ENCODE measurements around the gene PAX5. TPM values are rescaled to one million over a fixed set of nuclear protein-coding genes. Genes with fewer than 3 reads are reported as not detected.

The PAX5 gene
- total RNA-seq, 4 donors from 2014 or later, result not detected

DNA sequence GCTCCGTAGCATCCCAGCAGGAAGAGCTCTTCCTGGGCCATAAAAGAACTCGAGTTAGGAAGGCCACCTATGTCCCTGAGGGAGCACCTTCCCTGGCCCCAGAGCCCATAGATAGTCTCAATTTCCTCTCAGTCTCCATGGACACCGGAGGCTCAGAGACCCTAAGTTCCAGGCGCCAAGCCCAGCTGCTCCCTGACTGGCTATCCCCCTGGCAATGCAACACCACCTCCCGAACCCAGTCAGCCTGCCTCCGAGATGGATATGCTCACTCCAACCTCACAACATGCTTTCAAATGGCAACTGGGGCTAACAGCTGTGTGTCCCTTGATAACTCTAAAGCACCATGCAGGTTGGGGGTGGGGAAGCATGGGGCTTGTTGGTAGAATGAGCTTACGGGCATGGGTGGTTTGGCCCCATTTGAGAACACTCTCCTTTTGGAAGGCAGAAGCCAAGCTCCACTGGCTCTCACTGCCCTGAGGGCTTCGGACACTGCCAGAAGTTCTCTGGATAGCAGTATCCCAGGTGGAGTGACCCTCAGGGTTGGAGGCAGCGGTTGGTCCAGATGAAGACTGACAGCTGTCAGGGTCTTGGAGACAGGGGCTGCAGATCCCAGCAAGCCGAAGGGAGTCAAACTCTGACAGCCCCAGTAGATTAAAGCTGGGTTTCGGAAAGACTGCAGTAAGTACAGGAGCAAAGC lies 165.3 kb downstream of the PAX5 start:
- peaks cover 0 to 41% of the 10 kb centered on the region in 2 donors for H3K27me3 ChIP-seq
- H3K4me3 ChIP-seq, result no peak overlapping the region
- H3K4me1 ChIP-seq, result peaks cover 0 to 5% (median 0%) of the 10 kb centered on the region in 4 donors
- H3K27ac ChIP-seq, result no peak overlapping the region
- 63 to 68% methylated on average over 11 of the region's 11 CpGs for WGBS, 2 donors
- DNase-seq (ENCODE audit: low spot score in 2 of 2), result no peak
- TF ChIP-seq EP300 (IDR thresholded peaks at IDR 0.05) (no peak), POLR2A (IDR thresholded peaks at IDR 0.05) (no peak)
- TF ChIP-seq, protein P1, sequence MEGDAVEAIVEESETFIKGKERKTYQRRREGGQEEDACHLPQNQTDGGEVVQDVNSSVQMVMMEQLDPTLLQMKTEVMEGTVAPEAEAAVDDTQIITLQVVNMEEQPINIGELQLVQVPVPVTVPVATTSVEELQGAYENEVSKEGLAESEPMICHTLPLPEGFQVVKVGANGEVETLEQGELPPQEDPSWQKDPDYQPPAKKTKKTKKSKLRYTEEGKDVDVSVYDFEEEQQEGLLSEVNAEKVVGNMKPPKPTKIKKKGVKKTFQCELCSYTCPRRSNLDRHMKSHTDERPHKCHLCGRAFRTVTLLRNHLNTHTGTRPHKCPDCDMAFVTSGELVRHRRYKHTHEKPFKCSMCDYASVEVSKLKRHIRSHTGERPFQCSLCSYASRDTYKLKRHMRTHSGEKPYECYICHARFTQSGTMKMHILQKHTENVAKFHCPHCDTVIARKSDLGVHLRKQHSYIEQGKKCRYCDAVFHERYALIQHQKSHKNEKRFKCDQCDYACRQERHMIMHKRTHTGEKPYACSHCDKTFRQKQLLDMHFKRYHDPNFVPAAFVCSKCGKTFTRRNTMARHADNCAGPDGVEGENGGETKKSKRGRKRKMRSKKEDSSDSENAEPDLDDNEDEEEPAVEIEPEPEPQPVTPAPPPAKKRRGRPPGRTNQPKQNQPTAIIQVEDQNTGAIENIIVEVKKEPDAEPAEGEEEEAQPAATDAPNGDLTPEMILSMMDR (IDR thresholded peaks at IDR 0.05), result no peak
- H3K9me3 ChIP-seq, result no peaks in the 10 kb centered on the region
- no peaks in the 10 kb centered on the region for H3K36me3 ChIP-seq

DNA sequence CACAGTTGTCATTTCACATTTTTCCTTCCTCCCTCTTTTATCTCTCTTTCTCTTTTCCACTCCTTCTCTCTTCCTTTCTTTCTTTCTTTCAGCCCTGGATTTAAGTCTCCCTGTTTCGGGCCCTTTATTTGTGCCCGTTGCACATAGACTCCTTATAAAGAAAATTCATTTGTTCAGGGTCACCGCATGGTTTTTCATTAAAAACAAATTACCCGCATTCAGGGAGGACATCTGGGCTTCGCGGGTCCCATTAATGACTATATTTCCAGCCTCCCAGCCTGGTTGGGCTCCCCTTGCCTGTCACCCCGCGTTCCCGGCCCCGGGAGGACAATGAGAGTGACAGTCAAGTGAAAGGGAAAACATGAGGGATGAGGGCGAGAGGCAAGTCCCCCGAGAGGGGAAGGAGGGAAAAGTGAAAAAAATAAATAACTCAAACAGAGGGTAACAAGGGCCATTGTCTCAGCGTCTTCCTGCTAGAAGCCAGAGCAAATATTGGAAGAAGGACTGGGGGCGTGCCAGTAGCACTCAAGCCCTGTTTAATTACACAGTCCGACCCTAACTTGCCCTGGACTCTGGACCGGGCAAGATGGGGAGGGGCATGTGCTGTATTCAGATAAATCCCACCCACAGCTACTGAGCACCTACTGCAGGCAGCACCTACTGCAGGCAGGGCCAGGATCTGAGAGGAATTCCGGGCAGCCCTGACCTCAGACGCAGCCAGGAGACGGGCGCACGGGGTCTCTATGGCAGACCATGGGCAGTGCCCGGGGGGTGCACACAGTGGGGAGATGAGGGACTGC lies 166.2 kb downstream of the PAX5 start:
- TF ChIP-seq EP300 (IDR thresholded peaks at IDR 0.05) (no peak), POLR2A (IDR thresholded peaks at IDR 0.05) (no peak)

DNA sequence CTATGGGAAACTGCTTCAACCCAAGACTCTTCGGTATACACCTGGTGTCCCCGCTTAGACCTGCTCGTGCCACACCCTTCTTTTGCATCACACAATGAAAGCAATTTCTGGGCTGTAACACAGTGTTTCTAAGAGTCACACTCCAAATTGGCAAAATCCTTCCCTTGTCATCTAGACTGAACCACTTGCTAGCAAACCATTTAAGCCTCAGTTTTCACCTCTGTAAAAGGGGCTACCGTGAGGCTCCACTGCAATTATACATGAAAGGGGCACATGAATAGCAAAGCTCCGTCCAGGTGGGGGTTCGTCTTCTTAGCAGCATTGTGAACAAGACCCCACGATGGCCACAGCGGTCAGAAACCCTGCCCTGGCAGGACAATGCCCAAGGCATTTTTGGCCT lies 166.8 kb downstream of the PAX5 start:
- TF ChIP-seq EP300 (IDR thresholded peaks at IDR 0.05), result no peak
- TF ChIP-seq POLR2A (IDR thresholded peaks at IDR 0.05), result no peak
- TF ChIP-seq, protein P1 (IDR thresholded peaks at IDR 0.05), result no peak
- Histone ChIP-seq H3K36me3 (no peaks in the 10 kb centered on the region), H3K4me1 (peaks cover 0 to 5% (median 0%) of the 10 kb centered on the region in 4 donors), H3K27ac (no peak overlapping the region), H3K27me3 (peaks cover 0 to 45% of the 10 kb centered on the region in 2 donors), H3K4me3 (no peak overlapping the region), H3K9me3 (no peaks in the 10 kb centered on the region)
- no peak for DNase-seq (ENCODE audit: low spot score in 2 of 2)
- 87 to 89% methylated on average over 8 of the region's 8 CpGs for WGBS, 2 donors

More for the DNA sequence above, 166.2 kb downstream of the PAX5 start:
- H3K36me3 ChIP-seq, result no peaks in the 10 kb centered on the region
- peaks cover 0 to 5% (median 0%) of the 10 kb centered on the region in 4 donors for H3K4me1 ChIP-seq
- peaks cover 0 to 40% of the 10 kb centered on the region in 2 donors for H3K27me3 ChIP-seq
- H3K9me3 ChIP-seq, result no peaks in the 10 kb centered on the region
- no peak overlapping the region for H3K27ac ChIP-seq
- 39 to 41% methylated on average over 22 of the region's 22 CpGs for WGBS, 2 donors
- no peak for DNase-seq (ENCODE audit: low spot score in 2 of 2)
- no peak overlapping the region for H3K4me3 ChIP-seq

GRCh38 chr9:36866840-36867239 lies 167.2 kb downstream of the PAX5 start:
- no peak overlapping the region for H3K4me3 ChIP-seq
- H3K4me1 ChIP-seq, result peaks cover 0 to 5% (median 0%) of the 10 kb centered on the region in 4 donors
- no peak for TF ChIP-seq POLR2A (IDR thresholded peaks at IDR 0.05)
- H3K27me3 ChIP-seq, result peaks cover 0 to 49% of the 10 kb centered on the region in 2 donors
- DNase-seq (ENCODE audit: low spot score in 2 of 2), result no peak
- H3K9me3 ChIP-seq, result no peaks in the 10 kb centered on the region
- no peaks in the 10 kb centered on the region for H3K36me3 ChIP-seq
- WGBS, 2 donors, result 84 to 91% methylated on average over 7 of the region's 7 CpGs
- H3K27ac ChIP-seq, result no peak overlapping the region

GRCh38 chr9:36865731-36866635 lies 168.1 kb downstream of the PAX5 start:
- Histone ChIP-seq H3K27me3 (peaks cover 0 to 57% of the 10 kb centered on the region in 2 donors), H3K27ac (no peak overlapping the region), H3K4me1 (peaks cover 0 to 5% (median 0%) of the 10 kb centered on the region in 4 donors), H3K9me3 (no peaks in the 10 kb centered on the region), H3K4me3 (no peak overlapping the region), H3K36me3 (no peaks in the 10 kb centered on the region)
- DNase-seq (ENCODE audit: low spot score in 2 of 2), result no peak
- TF ChIP-seq, protein P1 (IDR thresholded peaks at IDR 0.05), result no peak
- TF ChIP-seq EP300 (IDR thresholded peaks at IDR 0.05) (no peak), POLR2A (IDR thresholded peaks at IDR 0.05) (no peak)
- WGBS, 2 donors, result 88 to 90% methylated on average over 20 of the region's 20 CpGs
